Stimulated activated CD4-positive, alpha-beta T cell treated with anti-CD3 and anti-CD28 coated beads, Interleukin-15, amount 100 ng/mL, for 24 hours (primary cell): ENCODE results near the gene GFPT2.
A peak's percentile ranks its signal among the peaks of the same experiment; 100 is the strongest.
"Not testable (repeated sequence)": the region's sequence is repeated elsewhere in the genome, so short reads cannot be mapped to it uniquely, and the experiment has no call there.

Experiments
- DNase-seq: peaks from one replicate; pipeline ENCODE4 v3.0.0-alpha.2; 2020

Gene GFPT2

DNA sequence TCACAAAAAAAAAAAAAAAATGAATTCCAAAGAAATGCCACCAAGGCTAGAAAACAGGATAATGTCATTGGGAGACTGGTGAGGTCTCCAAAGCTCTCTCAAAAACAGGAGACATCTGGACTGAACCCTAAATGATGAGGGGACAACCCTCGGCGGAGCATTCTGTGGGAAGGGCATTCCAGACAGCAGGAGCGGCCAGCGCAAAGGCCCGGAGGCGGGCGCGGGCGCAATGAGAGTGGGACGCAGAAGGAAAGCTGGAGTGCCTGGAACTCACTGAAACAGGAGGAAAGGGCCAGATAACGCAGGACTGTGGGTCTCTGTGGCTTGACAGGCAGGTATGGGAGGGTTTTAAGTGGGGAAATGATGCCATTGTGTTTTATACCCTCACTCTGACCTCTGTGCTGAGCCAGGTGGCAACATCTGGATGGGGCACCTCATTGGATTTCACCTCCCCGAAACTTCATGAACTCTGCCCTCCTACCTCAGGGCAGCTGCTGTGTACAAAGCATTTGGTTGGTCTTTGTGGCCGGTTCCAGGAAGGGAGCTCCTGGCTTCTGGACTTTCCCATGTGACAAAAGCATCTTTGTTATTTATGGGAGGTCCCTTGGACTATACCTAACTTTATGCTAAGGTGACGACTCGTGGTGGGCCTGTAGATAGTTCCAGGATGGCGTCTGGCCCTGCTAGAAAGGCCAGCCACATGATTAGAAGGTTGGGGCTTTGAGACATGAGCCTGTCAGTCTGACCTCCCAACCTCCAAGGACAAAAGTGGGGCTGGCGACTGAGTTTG, 49.7 kb downstream of the GFPT2 start:
- DNase-seq, result no peak

DNA sequence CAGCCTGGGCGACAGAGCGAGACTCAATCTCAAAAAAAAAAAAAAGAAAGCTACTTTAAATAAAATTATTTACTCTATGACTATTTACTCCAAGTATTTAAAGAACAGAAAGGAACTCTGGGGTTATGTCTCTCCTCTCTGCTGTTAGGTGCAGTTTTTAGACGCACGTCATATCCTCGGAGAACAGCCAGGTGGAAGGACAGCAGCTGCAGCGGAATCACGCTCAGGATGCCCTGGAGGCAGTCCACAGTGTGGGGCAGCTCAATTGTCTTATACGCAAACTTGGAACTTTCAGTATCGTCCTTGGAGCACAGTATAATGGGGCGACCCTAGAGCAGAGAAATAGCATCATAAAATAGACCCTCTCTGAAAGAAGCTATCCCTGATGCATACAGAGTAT, 50.9 kb downstream of the GFPT2 start:
- no peak for DNase-seq

DNA sequence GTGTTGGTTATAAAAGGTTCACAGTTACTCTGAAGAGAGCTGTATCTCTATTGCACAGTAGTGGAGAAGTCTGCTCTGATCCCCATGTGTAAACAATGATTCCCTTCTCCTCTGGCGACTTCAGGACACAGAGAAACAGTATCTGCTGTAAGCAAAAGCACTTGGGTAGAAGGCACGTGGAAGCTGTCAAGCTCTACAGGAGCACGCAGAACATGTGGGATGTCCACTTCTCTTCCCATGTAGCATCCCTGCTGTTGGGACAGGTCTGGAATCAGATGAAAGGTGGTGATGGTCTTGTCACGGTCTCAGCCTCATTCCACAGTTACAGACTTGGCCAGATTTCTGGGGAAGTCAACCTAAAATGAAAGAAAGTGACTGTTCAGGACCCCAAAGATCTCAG, 51.9 kb downstream of the GFPT2 start:
- no peak for DNase-seq

DNA sequence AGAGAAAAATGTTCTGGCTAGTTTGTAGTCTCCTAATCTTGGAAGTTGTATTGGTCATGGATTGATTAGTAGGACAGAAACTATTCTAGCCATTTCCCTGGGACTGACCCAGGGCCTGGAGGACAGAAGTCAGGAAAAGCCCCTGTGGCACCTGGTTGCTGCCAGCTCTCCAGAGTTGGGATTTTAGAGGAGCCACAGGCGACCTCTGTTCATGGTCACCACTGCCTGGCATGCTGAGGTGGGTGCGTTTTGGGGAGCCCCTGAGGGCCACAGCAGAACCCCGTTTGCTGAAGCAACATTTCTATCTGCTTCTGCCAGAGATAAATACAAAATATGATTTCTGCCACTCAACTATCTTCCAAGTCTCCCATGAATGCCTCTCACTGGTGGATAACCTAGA, 53.6 kb downstream of the GFPT2 start:
- no peak for DNase-seq

DNA sequence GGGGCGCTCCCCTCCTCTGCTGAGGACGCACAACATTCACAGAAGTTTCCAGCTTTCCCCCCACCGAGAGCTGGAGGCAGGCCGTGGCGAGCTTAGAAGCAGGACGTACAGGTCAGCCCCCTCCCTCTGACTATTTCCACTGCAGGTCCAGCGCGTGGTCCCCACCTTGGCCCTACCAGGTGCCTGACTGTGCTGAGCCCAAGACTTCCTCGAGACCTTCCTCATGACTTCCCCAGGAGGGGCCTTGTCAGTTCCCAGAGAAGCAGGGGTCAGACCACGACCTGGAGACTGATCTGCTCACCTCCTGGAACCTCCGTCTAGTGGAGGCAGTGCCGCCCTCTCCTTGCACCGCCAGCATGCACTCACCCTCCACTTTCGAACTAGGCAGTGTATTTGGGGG, 54.1 kb downstream of the GFPT2 start:
- not testable (repeated sequence) for DNase-seq

DNA sequence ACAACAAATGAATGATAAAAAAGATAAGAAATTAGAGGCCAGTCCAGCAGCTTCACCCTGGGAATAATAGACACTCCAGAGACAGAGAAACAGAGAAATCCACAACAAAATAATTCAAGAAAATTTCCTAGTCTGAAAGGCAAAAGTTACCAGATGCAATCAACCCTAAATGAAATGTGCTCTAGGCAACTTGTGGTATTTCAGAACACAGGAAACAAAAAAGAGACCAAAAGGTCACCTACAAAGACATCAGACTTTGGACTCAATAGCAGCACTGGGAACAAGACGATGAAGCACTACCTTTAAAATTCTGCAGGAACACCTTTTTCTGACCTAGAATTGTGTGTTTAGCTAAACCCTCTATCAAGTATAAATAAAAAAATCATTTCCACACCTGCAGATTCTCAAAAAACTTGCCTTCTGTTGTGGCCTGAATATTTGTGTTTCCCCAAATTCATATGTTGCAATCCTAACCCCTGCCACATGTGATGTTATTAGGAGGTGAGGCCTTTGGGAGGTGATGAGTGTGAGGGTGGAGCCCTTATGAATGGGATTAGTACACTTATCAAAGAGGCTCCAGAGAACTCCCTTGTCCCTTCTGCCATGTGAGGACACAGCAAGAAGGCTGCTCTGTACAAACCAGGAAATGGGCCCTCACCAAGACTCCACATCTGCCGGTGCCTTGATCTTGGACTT, 55.4 kb downstream of the GFPT2 start:
- no peak for DNase-seq

DNA sequence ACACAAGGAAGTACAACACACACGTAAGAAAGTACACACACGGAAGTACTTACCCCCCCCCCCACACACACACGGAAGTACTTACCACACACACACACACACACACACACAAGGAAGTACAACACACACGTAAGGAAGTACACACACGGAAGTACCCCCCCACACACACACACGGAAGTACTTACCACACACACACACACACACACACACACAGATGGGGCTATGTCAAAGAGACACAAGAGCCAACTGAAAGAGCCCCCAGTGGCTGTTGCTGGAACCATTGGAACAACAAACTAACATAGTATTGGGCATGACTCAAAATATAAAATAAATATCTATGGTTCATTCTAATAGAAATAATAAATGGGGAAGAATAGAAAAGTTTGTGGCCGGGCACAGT, 56.4 kb downstream of the GFPT2 start:
- no peak for DNase-seq

GRCh38 chr5:180294913-180295555, 58.1 kb downstream of the GFPT2 start:
- DNase-seq, result no peak

GRCh38 chr5:180294411-180294810, 58.7 kb downstream of the GFPT2 start:
- DNase-seq, result no peak

GRCh38 chr5:180291943-180292831, 60.9 kb downstream of the GFPT2 start, which contains the start of gene MAPK9:
TSS of gene MAPK9 (minus strand) at chr5:180292083. CDS start at chr5:180280561, 11,522 bp downstream.
- DNase-seq, result peak; percentile 89

GRCh38 chr5:180291234-180291940, 61.7 kb downstream of the GFPT2 start:
- DNase-seq, result peak; percentile 48

DNA sequence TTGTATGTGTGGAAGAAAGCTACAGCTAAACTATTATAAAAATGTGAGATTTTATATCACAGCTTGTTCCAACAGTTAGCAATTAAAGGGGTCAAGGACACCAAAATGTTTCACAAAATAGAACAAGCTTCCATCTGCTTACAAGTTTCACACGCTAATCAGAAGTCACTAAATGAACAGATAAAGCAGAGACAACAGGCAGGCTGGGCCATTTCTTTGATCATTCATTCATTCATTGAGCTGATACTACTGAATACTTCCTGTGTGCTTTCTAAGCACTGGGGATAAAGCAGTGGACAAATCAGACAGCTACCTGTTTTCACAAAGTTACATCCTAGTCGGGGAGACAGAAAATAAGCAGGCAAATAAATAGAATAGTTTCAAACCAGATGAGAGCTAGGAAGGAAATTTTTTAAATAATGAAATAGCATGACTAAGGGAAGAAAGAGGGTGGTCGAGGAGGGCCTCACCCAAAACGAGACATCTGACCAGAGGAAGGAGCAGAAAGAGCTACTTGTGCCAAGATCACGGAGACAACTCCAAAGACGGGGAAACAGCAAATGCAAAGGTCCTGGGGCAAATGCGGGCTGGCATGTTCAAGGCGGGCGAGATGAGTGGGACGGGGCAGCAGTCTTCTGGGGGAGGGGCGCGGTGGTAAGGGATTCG, 62.4 kb downstream of the GFPT2 start:
- no peak for DNase-seq

GRCh38 chr5:180289966-180290365, 63.2 kb downstream of the GFPT2 start:
- DNase-seq, result no peak

GRCh38 chr5:180289433-180289832, 63.7 kb downstream of the GFPT2 start:
- no peak for DNase-seq

GRCh38 chr5:180287868-180288267, 65.3 kb downstream of the GFPT2 start:
- DNase-seq, result no peak

DNA sequence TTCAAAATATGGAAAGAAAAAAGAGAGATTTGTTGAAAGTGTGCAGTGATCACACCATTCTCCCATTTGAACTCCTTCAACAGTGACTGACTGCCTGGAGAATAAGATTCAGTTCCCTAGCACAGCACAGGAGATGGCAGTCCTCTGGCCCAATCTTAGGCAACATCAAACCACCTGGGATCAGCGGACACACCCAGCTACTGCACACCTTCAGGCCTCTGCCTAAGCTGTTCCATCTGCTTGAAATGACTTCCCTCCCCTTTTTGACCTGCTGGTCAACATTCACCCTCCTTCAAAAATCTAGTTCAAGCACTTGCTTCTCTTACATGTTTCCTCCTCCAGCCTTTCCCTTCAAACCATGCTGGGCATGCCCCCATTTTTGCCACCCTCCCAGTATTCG, 65.7 kb downstream of the GFPT2 start:
- DNase-seq, result no peak

- DNase-seq, result no peak
Measured at GRCh38 chr5:180284149-180284548, 69.0 kb downstream of the GFPT2 start.

DNA sequence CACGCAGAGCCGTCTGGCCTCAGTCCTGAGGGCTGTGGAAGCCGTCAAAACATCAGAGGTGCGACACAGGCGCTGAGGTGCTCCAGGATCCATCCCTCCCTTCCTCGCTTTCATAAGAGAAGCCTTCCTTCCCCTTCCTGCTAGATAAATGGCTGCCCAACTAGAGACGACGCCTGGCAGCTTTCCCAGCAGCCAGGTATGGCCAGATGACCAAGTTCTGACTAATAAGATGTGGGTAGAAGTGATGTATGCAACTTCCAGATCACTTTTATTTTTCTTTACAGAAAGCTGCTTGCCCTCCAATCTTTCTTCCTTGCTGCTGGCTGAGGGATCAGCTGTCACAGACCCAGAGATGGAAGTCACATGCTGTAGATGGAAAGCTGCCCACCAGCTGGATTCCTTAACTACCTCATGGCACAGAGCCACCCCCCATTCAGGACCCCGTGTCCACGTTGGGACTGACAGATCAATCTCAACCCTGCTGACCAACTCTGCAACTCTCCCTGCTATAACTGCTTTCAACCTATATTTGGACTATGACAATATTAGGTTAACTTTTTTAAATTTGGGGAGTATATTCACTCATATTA, 70.0 kb downstream of the GFPT2 start:
- no peak for DNase-seq

- no peak for DNase-seq
Measured at GRCh38 chr5:180282281-180282680, 70.9 kb downstream of the GFPT2 start.

- no peak for DNase-seq
Measured at GRCh38 chr5:180281706-180282105, 71.4 kb downstream of the GFPT2 start.

- DNase-seq, result no peak
Measured at GRCh38 chr5:180274695-180275094, 78.4 kb downstream of the GFPT2 start.
